K562 (cell line): ENCODE results near the gene CEP170. TPM values are rescaled to one million over a fixed set of nuclear protein-coding genes. Genes with fewer than 3 reads are reported as not detected.

Experiments used
- CBX3 ChIP-seq, 2 experiments: IDR thresholded peaks; 1 replicate in 1 of 2; 2 replicates in 1 of 2; pipeline ENCODE4 v1.6.1; 2012; ENCODE audit warnings: inconsistent platforms in 2 of 2, low read length in 2 of 2, borderline replicate concordance in 1 of 2, control low read depth in 1 of 2
- ELF4 ChIP-seq: fragments of 450-650 bp; formaldehyde crosslinking; IDR thresholded peaks from 2 replicates; pipeline ENCODE4 v1.4.0; 2022; ENCODE audit warnings: missing genetic modification characterization
- ESRRA ChIP-seq: fragments of 450-650 bp; IDR thresholded peaks from 2 replicates; pipeline ENCODE4 v1.6.1; 2014; ENCODE audit warnings: low read depth, mild to moderate bottlenecking, moderate library complexity, borderline replicate concordance
- GABPA ChIP-seq: fragments of 200-800 bp; sonication (Bioruptor generic); conservative IDR thresholded peaks from 2 replicates; pipeline ENCODE4 v1.6.1; 2016; ENCODE audit warnings: low read depth, missing genetic modification characterization, missing compliant biosample characterization
- LCOR ChIP-seq: sonication (generic); formaldehyde crosslinking; IDR thresholded peaks from 2 replicates; pipeline ENCODE4 v1.8.0; 2022; ENCODE audit warnings: mild to moderate bottlenecking, missing genetic modification reagents
- PHF8 ChIP-seq: fragments of 200-600 bp; sonication (generic); IDR thresholded peaks from 2 replicates; pipeline ENCODE4 v1.6.1; 2012; ENCODE audit warnings: mixed run types, mild to moderate bottlenecking, inconsistent platforms, low read length, moderate library complexity, borderline replicate concordance
- PKNOX1 ChIP-seq: fragments of 450-650 bp; IDR thresholded peaks from 2 replicates; pipeline ENCODE4 v1.6.1; 2016
- PRMT5 ChIP-seq: sonication (generic); formaldehyde crosslinking; IDR thresholded peaks from 2 replicates; pipeline ENCODE4 v1.5.0; 2020; ENCODE audit warnings: missing genetic modification reagents
- RREB1 ChIP-seq: fragments of 250-450 bp; sonication (Bioruptor Pico); IDR thresholded peaks from 2 replicates; pipeline ENCODE4 v1.4.0; 2020
- TBL1XR1 ChIP-seq, 2 experiments: IDR thresholded peaks; 2 replicates each; pipeline ENCODE4 v1.6.1; 2012; ENCODE audit warnings: improper control_type of control experiment in 2 of 2, low read length in 2 of 2, mild to moderate bottlenecking in 1 of 2
- TCFL5 ChIP-seq: fragments of 250-450 bp; sonication (Bioruptor Pico); conservative IDR thresholded peaks from 2 replicates; pipeline ENCODE4 v1.6.1; 2021; ENCODE audit warnings: mild to moderate bottlenecking, moderate library complexity, matching md5 sums
- XRCC3 ChIP-seq: fragments of 450-650 bp; IDR thresholded peaks from 2 replicates; pipeline ENCODE4 v1.6.1; 2017; ENCODE audit warnings: mild to moderate bottlenecking, moderate library complexity
- ZMIZ1 ChIP-seq, 2 experiments: fragments of 150-350 bp in 1 of 2; IDR thresholded peaks; 2 replicates each; pipeline ENCODE4 v1.6.1; 2012 to 2016; ENCODE audit warnings: low read depth in 2 of 2, low read length in 2 of 2, mild to moderate bottlenecking in 1 of 2, moderate library complexity in 1 of 2
- ZNF134 ChIP-seq: fragments of 250-450 bp; sonication (Bioruptor Pico); conservative IDR thresholded peaks from 2 replicates; pipeline ENCODE4 v1.4.0; 2020
- ZNF175 ChIP-seq: fragments of 200-800 bp; sonication (Bioruptor generic); IDR thresholded peaks from 2 replicates; pipeline ENCODE4 v1.6.1; 2016; ENCODE audit warnings: low read depth, mild to moderate bottlenecking, missing genetic modification characterization, missing compliant biosample characterization
- ZNF436 ChIP-seq: fragments of 250-450, 450-650 bp; sonication (Bioruptor Pico); formaldehyde crosslinking; IDR thresholded peaks from 2 replicates; pipeline ENCODE4 v1.7.0; 2020; ENCODE audit warnings: mild to moderate bottlenecking
- ZSCAN29 ChIP-seq: fragments of 450-650 bp; IDR thresholded peaks from 2 replicates; pipeline ENCODE4 v1.6.1; 2017
- polyA plus RNA-seq, 8 experiments: library from polyadenylated mRNA; depleted of rRNA in 4 of 8; stranded (reverse) in 5 of 8; unstranded in 3 of 8; fragments of >200 nt; fragmentation: Nextera tagmentation in 2 of 8; fragmentation: Illumina TruSeq in 1 of 8; extraction: Ambion mirVana in 2 of 8; extraction: Trizol in 1 of 8; gene quantifications; 2 replicates each; pipeline versions ENCODE4 v1.2.1 to v1.2.3, GENCODE V29; 2011 to 2014; ENCODE audit warnings: inconsistent platforms in 1 of 8, missing spikeins in 1 of 8
- total RNA-seq, 7 experiments: library from RNA; depleted of rRNA in 6 of 7; stranded (reverse); fragments of >200 nt in 6 of 7; fragmentation: Illumina TruSeq in 2 of 7; extraction: Trizol in 2 of 7; gene quantifications; 2 replicates each; pipeline versions ENCODE4 v1.2.1 to v1.2.3, GENCODE V29; 2011 to 2021; ENCODE audit warnings: low replicate concordance in 1 of 7

The CEP170 gene
- total and polyA plus RNA-seq, 9 of the 15 experiments (the other 6 are each of a cell fraction or from before 2014, with no cell fraction given): 22.6 to 110 (median 68.5) TPM

GRCh38 chr1:243254927-243255790 is at the start of gene CEP170 (continued):
- peak in 1 of 2 experiments; percentile 59; a peak in 1 of 3 replicates for TF ChIP-seq CBX3 (IDR thresholded peaks at IDR 0.05; ENCODE audit: borderline replicate concordance in 1 of 2, low read length in 2 of 2)
- TF ChIP-seq GABPA (tag): peak; percentile 95
- TF ChIP-seq TBL1XR1 (IDR thresholded peaks at IDR 0.05; ENCODE audit: low read length in 2 of 2): peak in 1 of 2 experiments; percentile 72; a peak in 1 of 4 replicates
- TF ChIP-seq XRCC3: no peak
- peak; percentile 14; the same call in 1 of the 2 replicates for TF ChIP-seq ZNF175 (CRISPR knock-in tag)
- no peak; the same call in 1 of the 2 replicates for TF ChIP-seq TCFL5 (CRISPR knock-in tag)
- TF ChIP-seq PHF8: peak; percentile 82; the same call in 1 of the 2 replicates
- TF ChIP-seq PRMT5 (CRISPR knock-in tag): no peak
- 0 out of 2 replicates have a peak, but pooled peaks have one; percentile 17 for TF ChIP-seq LCOR (CRISPR knock-in tag)
- TF ChIP-seq ZNF436: no peak
- TF ChIP-seq PKNOX1: peak; percentile 88
- no peak for TF ChIP-seq RREB1 (CRISPR knock-in tag)
- TF ChIP-seq ESRRA: peak; percentile 83
- TF ChIP-seq ELF4 (CRISPR knock-in tag): 0 out of 2 replicates have a peak, but pooled peaks have one; percentile 31
- 0 out of 2 replicates have a peak, but pooled peaks have one; percentile 31 for TF ChIP-seq ZNF134 (CRISPR knock-in tag)
- 0 out of 4 replicates have a peak, but pooled peaks of 1 of the 2 experiments have one; percentile 10 for TF ChIP-seq ZMIZ1 (IDR thresholded peaks at IDR 0.05; ENCODE audit: low read depth in 2 of 2, low read length in 2 of 2)
- no peak for TF ChIP-seq ZSCAN29
